ENCODE results near the gene WARS2.
"Not testable (repeated sequence)": the region's sequence is repeated elsewhere in the genome, so short reads cannot be mapped to it uniquely, and the experiment has no call there.

WARS2 gene

GRCh38 chr1:119136401-119136800 is 4.1 kb downstream of the WARS2 start:
- DNase-seq = no peak

- no peak for DNase-seq
These were observed 6.5 kb downstream of the WARS2 start for GRCh38 chr1:119133987-119134386.

GRCh38 chr1:119132179-119132578 is 8.3 kb downstream of the WARS2 start:
- DNase-seq = no peak

GRCh38 chr1:119125874-119126273 is 14.6 kb downstream of the WARS2 start:
- DNase-seq = no peak

- DNase-seq = no peak
These were observed 15.7 kb downstream of the WARS2 start for GRCh38 chr1:119124764-119125163.

- DNase-seq = not testable (repeated sequence)
These were observed 18.6 kb downstream of the WARS2 start for GRCh38 chr1:119121872-119122271.

GRCh38 chr1:119116725-119117124 is 23.7 kb downstream of the WARS2 start:
- DNase-seq = no peak

GRCh38 chr1:119115736-119116135 is 24.7 kb downstream of the WARS2 start:
- no peak for DNase-seq

- DNase-seq = no peak
These were observed 25.1 kb downstream of the WARS2 start for GRCh38 chr1:119115311-119115710.

GRCh38 chr1:119114786-119115185 is 25.7 kb downstream of the WARS2 start:
- DNase-seq = no peak

- no peak for DNase-seq
These were observed 27.7 kb downstream of the WARS2 start for GRCh38 chr1:119112791-119113190.

GRCh38 chr1:119112244-119112643 is 28.2 kb downstream of the WARS2 start:
- DNase-seq = no peak

GRCh38 chr1:119108988-119109387 is 31.5 kb downstream of the WARS2 start:
- DNase-seq = no peak

GRCh38 chr1:119103764-119104163 is 36.7 kb downstream of the WARS2 start:
- no peak for DNase-seq

- no peak for DNase-seq
These were observed 38.4 kb downstream of the WARS2 start for GRCh38 chr1:119102051-119102450.

- DNase-seq = no peak
These were observed 38.9 kb downstream of the WARS2 start for GRCh38 chr1:119101563-119101962.

- DNase-seq = no peak
These were observed 40.7 kb downstream of the WARS2 start for GRCh38 chr1:119099775-119100174.

- no peak for DNase-seq
These were observed 43.1 kb downstream of the WARS2 start for GRCh38 chr1:119097380-119097779.

- no peak for DNase-seq
These were observed 46.7 kb downstream of the WARS2 start for GRCh38 chr1:119093721-119094120.

- DNase-seq = no peak
These were observed 48.8 kb downstream of the WARS2 start for GRCh38 chr1:119091618-119092017.

GRCh38 chr1:119090250-119090649 is 50.2 kb downstream of the WARS2 start:
- DNase-seq = no peak

GRCh38 chr1:119086830-119087229 is 53.6 kb downstream of the WARS2 start:
- no peak for DNase-seq

GRCh38 chr1:119084798-119085197 is 55.7 kb downstream of the WARS2 start:
- DNase-seq = no peak

GRCh38 chr1:119083980-119084379 is 56.5 kb downstream of the WARS2 start:
- DNase-seq = no peak

GRCh38 chr1:119083479-119083878 is 57.0 kb downstream of the WARS2 start:
- DNase-seq = no peak

GRCh38 chr1:119081700-119082099 is 58.8 kb downstream of the WARS2 start:
- DNase-seq = no peak

All from suppressor macrophage treated with lipopolysaccharide for 1 hour (primary cell).